ACHN (cell line): ENCODE measurements around the gene MGLL.

Source experiments
- DNase-seq: peaks from one replicate; pipeline ENCODE4 v3.0.0-alpha.2; 2015
- in situ Hi-C: cut with HindIII; loops from 2 replicates; pipeline ENCODE4 v1.10.0; 2017; ENCODE audit warnings: low sequenced_read_pairs, low pct_ligation_motif_present, low pct_unique_long_range_greater_than_20kb

Gene MGLL

GRCh38 chr3:127822041-127822681 lies at the start of gene MGLL:
Gene MGLL, minus strand, starts transcription at chr3:127822515. Its CDS starts 197 bp downstream, at chr3:127822318.
- peak; percentile 62 for DNase-seq
- in situ Hi-C loops, result no loop called here

GRCh38 chr3:127870156-127870555 lies 47.8 kb upstream of the MGLL start:
- DNase-seq, result no peak
- in situ Hi-C loops, result no loop called here

- DNase-seq, result no peak
- in situ Hi-C loops, result no loop called here
Measured at GRCh38 chr3:127867986-127868385, 45.7 kb upstream of the MGLL start.

- in situ Hi-C loops, result no loop called here
- no peak for DNase-seq
Measured at GRCh38 chr3:127867412-127867811, 45.1 kb upstream of the MGLL start.

- peak; percentile 51 for DNase-seq
- in situ Hi-C loops, result no loop called here
Measured at GRCh38 chr3:127865941-127866340, 43.6 kb upstream of the MGLL start.

GRCh38 chr3:127860211-127860696 lies 37.9 kb upstream of the MGLL start:
- in situ Hi-C loops, result no loop called here
- no peak for DNase-seq

- DNase-seq, result no peak
- in situ Hi-C loops, result no loop called here
Measured at GRCh38 chr3:127859730-127860129, 37.4 kb upstream of the MGLL start.

GRCh38 chr3:127858937-127859336 lies 36.6 kb upstream of the MGLL start:
- in situ Hi-C loops, result no loop called here
- DNase-seq, result no peak

- DNase-seq, result no peak
- in situ Hi-C loops, result no loop called here
Measured at GRCh38 chr3:127858521-127858920, 36.2 kb upstream of the MGLL start.

- in situ Hi-C loops, result no loop called here
- peak; percentile 19 for DNase-seq
Measured at GRCh38 chr3:127857333-127857732, 35.0 kb upstream of the MGLL start.

GRCh38 chr3:127856801-127857200 lies 34.5 kb upstream of the MGLL start:
- in situ Hi-C loops, result no loop called here
- no peak for DNase-seq

- in situ Hi-C loops, result no loop called here
- DNase-seq, result no peak
Measured at GRCh38 chr3:127855246-127855645, 32.9 kb upstream of the MGLL start.

GRCh38 chr3:127853681-127854080 lies 31.4 kb upstream of the MGLL start:
- DNase-seq, result no peak
- in situ Hi-C loops, result no loop called here

- in situ Hi-C loops, result no loop called here
- no peak for DNase-seq
Measured at GRCh38 chr3:127851899-127852298, 29.6 kb upstream of the MGLL start.

- no peak for DNase-seq
- in situ Hi-C loops, result no loop called here
Measured at GRCh38 chr3:127849368-127849767, 27.1 kb upstream of the MGLL start.

- DNase-seq, result no peak
- in situ Hi-C loops, result no loop called here
Measured at GRCh38 chr3:127848131-127849129, 26.1 kb upstream of the MGLL start.

GRCh38 chr3:127847236-127847720 lies 25.0 kb upstream of the MGLL start:
- in situ Hi-C loops, result no loop called here
- no peak for DNase-seq

- DNase-seq, result no peak
- in situ Hi-C loops, result no loop called here
Measured at GRCh38 chr3:127846576-127846975, 24.3 kb upstream of the MGLL start.

GRCh38 chr3:127844326-127844942 lies 22.1 kb upstream of the MGLL start:
- in situ Hi-C loops, result no loop called here

More at GRCh38 chr3:127844326-127844942, 22.1 kb upstream of the MGLL start:
- DNase-seq, result peak; percentile 59
